Daoy (cell line): Measurements from ENCODE around the gene TOM1. TPM values are rescaled to one million over a fixed set of nuclear protein-coding genes. Genes with fewer than 3 reads are reported as not detected.

Source experiments
- DNase-seq: peaks from one replicate; pipeline ENCODE4 v3.0.0-alpha.2; 2015; ENCODE audit warnings: low read depth
- total RNA-seq: library from RNA; depleted of rRNA; stranded (reverse); fragments of >200 nt; shearing (Covaris generic); gene quantifications from 2 replicates; pipeline ENCODE4 v1.2.3, GENCODE V29; 2014

The TOM1 gene
- total RNA-seq, 1 experiment from 2014 or later, result 25.8 TPM

GRCh38 chr22:35307372-35307771, 7.7 kb downstream of the TOM1 start:
- no peak for DNase-seq

GRCh38 chr22:35307892-35308291, 8.2 kb downstream of the TOM1 start:
- DNase-seq, result no peak

GRCh38 chr22:35308480-35309021, 8.9 kb downstream of the TOM1 start:
- no peak for DNase-seq

- no peak for DNase-seq
Observed at GRCh38 chr22:35310556-35311550, 11.2 kb downstream of the TOM1 start.

GRCh38 chr22:35311551-35311999, 11.9 kb downstream of the TOM1 start:
- no peak for DNase-seq

- DNase-seq, result peak; percentile 72
Observed at GRCh38 chr22:35312198-35313059, 12.7 kb downstream of the TOM1 start.

GRCh38 chr22:35313311-35314121, 13.8 kb downstream of the TOM1 start:
- peak; percentile 90 for DNase-seq

- no peak for DNase-seq
Observed at GRCh38 chr22:35314161-35314942, 14.7 kb downstream of the TOM1 start.

GRCh38 chr22:35315141-35315854, 15.6 kb downstream of the TOM1 start:
- no peak for DNase-seq

- no peak for DNase-seq
Observed at GRCh38 chr22:35315855-35316745, 16.4 kb downstream of the TOM1 start.

- no peak for DNase-seq
Observed at GRCh38 chr22:35316751-35317150, 17.1 kb downstream of the TOM1 start.

GRCh38 chr22:35317680-35318290, 18.1 kb downstream of the TOM1 start:
- DNase-seq, result no peak

GRCh38 chr22:35318346-35319215, 18.9 kb downstream of the TOM1 start:
- DNase-seq, result no peak

GRCh38 chr22:35319244-35319985, 19.7 kb downstream of the TOM1 start:
- DNase-seq, result no peak

- no peak for DNase-seq
Observed at GRCh38 chr22:35322126-35322525, 22.4 kb downstream of the TOM1 start.

GRCh38 chr22:35322893-35323292, 23.2 kb downstream of the TOM1 start:
- DNase-seq, result no peak

GRCh38 chr22:35323305-35323704, 23.6 kb downstream of the TOM1 start:
- DNase-seq, result no peak
